ENCODE data around the gene KIAA0825.
"Not testable (repeated sequence)": the region's sequence is repeated elsewhere in the genome, so short reads cannot be mapped to it uniquely, and the experiment has no call there.

GRCh38 chr5:94143621-94144020 is 474.8 kb downstream of the KIAA0825 start:
- not testable (repeated sequence) for TF ChIP-seq POLR2A (IDR thresholded peaks at IDR 0.05; ENCODE audit: extremely low read depth, insufficient read length); CTCF (IDR thresholded peaks at IDR 0.05; ENCODE audit: low read depth, low read length)
